HG03066 (cell line): ENCODE data around the gene GALNT14.

ENCODE experiments used
- ATAC-seq: cut with Tn5 transposase; IDR thresholded peaks from one replicate; pipeline ENCODE4 v1.9.1; 2021; ENCODE audit warnings: low read depth; ENCODE audit not compliant: unreplicated experiment

GALNT14 gene

GRCh38 chr2:31088504-31089195 is 49.6 kb downstream of the GALNT14 start:
- ATAC-seq: no peak

GRCh38 chr2:31087491-31087890 is 50.7 kb downstream of the GALNT14 start:
- ATAC-seq: no peak

GRCh38 chr2:31086590-31086989 is 51.6 kb downstream of the GALNT14 start:
- no peak for ATAC-seq

DNA sequence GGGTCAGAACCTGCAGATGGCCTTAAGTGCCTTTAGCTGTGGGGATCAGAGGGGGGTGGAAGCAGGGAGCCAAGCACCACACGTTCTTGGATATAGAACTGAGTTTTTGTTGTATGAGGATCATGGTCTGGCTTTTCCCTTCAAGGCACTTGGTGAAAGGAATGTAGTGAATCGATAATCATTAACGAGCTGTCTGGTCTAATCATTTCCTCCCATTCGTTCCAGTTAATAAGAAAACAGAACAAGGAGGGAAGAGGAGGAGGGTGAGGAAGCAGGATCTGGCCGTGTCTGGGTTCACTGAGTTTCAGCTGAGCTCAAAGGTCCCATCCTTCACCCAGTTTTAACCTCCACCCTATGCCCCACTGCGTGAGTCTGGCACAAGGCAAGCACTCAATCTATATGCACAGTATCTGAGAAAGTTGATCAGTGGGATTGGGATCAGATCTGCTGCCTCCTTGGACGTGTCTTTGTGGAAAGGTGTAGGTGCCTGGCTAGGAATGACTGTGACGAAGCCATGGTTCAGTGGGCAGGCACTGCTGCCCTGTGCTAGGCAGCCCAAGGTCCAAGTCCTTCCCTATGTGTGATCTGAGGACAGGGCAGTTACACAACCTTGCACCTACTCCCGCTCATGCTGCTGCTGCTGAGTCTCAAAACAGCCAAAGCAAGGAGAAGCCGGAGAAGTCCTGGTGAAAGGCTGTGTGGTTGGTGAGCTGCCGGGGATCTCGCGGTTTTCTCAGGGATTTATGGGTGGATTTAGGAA is 54.8 kb downstream of the GALNT14 start:
- ATAC-seq: no peak

GRCh38 chr2:31082002-31082401 is 56.2 kb downstream of the GALNT14 start:
- no peak for ATAC-seq

- no peak for ATAC-seq
Measured at GRCh38 chr2:31081492-31081891, 56.7 kb downstream of the GALNT14 start.

DNA sequence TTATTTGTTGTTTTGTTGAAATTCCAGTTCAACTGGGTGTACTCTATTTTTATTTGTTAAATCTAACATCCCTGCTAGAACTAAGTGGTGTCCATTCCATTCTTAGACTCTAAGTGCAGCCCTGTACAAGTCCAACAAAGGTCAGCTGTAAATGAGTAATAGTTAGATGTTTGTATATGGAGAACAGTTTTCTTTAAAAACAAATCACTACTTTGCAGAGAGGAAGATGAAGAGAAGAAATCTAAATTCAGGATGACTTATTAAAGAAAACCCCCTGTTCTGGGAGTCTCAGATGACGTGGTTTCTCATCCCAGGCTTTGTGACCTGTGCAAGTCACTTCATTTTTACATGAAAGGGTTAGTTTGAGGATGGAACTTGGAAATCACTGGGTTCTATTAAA is 57.9 kb downstream of the GALNT14 start:
- no peak for ATAC-seq

- no peak for ATAC-seq
Measured at GRCh38 chr2:31079665-31080064, 58.6 kb downstream of the GALNT14 start.

GRCh38 chr2:31078579-31079105 is 59.6 kb downstream of the GALNT14 start:
- no peak for ATAC-seq

DNA sequence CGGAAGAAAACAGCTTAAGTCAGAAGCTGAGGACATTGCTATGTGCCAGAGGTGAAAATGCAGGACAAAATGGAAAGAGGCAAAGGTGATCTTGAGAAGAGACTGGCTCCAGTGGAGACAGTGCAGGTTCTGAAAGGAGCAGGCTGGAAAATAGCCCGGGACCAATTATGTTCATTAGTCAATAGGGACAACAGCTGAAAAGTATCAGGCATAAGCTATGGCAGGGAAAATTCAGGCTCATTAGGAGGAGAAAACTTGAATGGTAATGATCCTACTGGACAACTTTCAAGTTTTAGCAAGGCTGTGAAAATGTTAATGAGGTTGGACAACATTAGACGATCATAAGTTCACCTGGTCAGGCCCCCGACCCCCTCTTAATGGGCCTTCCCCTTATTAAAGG is 60.2 kb downstream of the GALNT14 start:
- no peak for ATAC-seq

GRCh38 chr2:31075941-31076590 is 62.2 kb downstream of the GALNT14 start:
- ATAC-seq: no peak

- no peak for ATAC-seq
Measured at GRCh38 chr2:31075431-31075830, 62.8 kb downstream of the GALNT14 start.

GRCh38 chr2:31071741-31072140 is 66.5 kb downstream of the GALNT14 start:
- ATAC-seq: no peak

DNA sequence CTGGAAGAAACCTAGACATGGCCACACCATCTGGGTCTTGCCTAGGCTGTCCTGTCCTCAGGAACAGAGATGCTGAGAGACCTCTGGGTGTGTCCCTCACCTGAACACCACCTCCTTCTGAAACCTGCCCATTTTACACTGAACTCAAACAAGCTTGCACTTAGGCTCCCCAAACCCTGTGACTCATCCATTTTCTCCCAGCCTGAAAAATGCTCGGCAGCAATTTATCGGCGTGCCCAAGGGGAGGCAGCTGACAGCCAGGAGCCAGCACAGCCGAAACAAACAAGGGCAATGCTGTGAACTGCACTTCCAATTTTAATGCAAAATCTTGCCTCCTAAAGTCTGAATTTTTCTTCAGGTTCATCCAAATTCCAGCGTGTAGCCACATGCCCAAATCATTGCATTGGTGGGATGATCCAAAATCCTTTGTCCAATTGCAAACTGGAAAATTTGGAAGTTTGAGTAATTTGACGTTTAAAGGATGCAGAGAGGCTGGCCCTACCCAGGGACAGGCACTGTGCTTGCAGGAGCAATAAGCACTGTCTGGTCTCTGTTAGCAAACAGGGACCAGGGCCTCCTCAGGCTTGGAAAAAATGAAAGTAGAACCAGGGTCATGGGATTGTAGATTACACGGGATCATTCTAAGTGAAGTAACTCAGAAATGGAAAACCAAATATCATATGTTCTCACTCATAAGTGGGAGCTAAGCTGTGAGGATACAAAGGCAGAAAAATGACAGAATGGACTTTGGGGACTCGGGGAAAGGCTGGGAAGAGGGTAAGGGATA is 67.7 kb downstream of the GALNT14 start:
- no peak for ATAC-seq

- ATAC-seq: no peak
Measured at GRCh38 chr2:31069643-31070325, 68.5 kb downstream of the GALNT14 start.

DNA sequence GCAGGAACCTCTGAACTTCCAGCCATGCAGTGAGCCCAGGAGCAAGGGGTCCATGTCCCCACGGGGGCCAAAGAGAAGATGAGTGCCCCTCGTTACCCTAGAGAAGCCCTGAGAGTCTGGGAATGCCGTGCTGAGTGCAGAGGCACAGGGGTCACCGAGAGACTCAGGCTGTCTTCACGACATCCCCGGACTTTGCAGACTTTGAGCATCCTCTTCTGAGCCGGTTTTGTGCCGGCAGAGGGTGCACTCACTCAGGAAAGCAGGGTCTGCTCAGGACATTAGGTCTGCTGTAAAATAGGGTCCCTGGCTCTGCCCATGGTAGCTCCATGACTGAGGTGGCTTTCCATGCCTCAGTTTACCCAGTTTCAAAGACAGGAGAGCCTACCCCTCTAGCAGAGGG is 71.0 kb downstream of the GALNT14 start:
- ATAC-seq: no peak

DNA sequence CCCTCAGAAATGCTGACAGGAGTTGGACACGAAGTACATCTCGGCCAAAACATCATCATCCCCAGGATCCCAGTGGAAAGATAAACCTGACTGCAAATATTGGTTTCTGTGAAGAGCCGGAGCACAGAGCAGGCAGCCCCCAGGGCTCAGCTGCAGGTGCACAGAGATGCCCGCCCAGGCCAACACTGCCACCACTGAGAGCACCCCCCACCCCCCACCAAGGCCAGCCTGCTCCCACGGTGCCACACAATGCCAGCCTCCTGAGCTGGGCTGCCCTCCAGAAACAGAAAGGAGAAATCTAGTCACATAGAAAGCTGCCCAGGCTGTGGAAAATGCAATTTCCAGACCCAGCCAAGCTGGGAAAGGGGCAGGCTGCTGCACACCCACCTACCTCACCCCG is 71.7 kb downstream of the GALNT14 start:
- no peak for ATAC-seq

DNA sequence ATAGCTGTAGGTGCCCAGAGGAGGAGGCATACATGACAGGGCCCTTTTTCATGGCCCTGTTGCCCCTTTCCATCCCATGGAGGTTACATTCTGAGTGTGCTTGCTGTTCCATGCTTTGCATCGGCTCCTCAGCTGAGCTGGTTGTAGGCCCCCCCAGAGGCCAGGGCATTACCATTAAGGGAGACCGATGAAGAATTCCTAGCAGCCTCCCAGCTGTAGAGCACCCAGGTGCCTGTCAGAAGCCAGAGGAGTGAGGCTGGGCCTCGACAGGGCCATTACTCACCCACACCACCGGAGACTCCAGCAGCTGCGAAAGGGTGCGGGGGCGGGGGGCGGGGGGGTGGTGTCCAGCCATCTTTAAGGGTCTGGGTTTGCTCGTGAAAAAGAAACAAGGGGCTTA is 72.2 kb downstream of the GALNT14 start:
- no peak for ATAC-seq

GRCh38 chr2:31065356-31065755 is 72.9 kb downstream of the GALNT14 start:
- no peak for ATAC-seq

DNA sequence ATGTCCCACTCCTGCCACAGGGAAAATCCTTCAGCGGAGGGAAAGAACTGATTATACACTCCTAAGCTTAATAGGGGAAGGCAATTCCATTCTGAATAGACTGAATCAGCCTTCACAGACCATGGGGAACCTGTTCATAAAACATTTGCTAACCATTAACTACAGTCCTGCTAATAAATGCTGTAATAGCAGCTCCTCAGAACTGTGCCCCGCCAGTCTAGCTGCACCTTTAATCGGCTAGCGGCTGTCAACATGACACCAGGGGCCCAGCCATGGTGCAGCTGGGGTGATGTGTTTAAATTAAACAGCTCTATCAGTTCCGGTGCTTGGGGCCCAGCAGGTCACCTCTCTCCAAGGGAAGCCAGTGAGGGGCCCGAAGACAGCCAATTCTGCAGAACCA is 77.8 kb downstream of the GALNT14 start:
- ATAC-seq: no peak
